Measurements from ENCODE around the gene GALNT13.

Gene GALNT13

DNA sequence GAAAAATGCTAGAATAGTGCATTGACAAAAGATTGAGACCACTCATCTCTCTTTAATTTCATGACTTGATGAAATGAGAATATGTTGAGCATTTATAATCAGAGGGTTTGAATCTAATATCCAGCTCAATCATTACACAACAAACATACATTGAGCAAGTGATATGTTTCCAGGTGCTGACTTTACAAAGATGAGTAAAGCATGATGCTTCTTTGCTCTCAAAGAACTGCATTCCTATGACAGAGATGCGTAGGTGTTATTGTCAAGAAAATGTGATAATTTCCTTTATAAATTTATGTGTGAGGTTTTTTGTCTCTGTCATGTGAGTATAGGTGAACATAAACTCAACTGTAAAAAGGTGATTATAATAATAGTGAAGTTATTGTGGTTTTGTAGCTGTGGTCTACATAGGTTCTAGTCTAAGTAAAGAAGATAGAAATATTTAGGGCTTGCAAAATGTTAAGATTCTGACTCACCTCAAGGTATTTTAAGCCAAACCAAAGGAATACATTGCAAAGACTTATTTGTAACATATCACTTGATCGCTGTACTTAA is 389.8 kb downstream of the GALNT13 start:
- H3F3A ChIP-seq (ENCODE audit: low read depth): no peaks in the 10 kb centered on the region
- H3K79me2 ChIP-seq (ENCODE audit: insufficient read depth, low read length): no peaks in the 10 kb centered on the region
- no peaks in the 10 kb centered on the region for H3K9me3 ChIP-seq (ENCODE audit: insufficient read depth, low read depth, low read length)
- H3K27me3 ChIP-seq (ENCODE audit: insufficient read depth, low read length, poor library complexity, severe bottlenecking): no peaks in the 10 kb centered on the region
- no peaks in the 10 kb centered on the region for H3K4me1 ChIP-seq (ENCODE audit: insufficient read depth, low read length, poor library complexity, severe bottlenecking)
- H3K9me2 ChIP-seq (replicated peaks; ENCODE audit: low read depth, low read length): no peaks in the 10 kb centered on the region
- no peaks in the 10 kb centered on the region for H3K36me3 ChIP-seq (ENCODE audit: insufficient read depth, low read length)
- no peaks in the 10 kb centered on the region for H4K20me1 ChIP-seq (ENCODE audit: insufficient read depth, low read length, poor library complexity, severe bottlenecking)
- TF ChIP-seq, protein P1, sequence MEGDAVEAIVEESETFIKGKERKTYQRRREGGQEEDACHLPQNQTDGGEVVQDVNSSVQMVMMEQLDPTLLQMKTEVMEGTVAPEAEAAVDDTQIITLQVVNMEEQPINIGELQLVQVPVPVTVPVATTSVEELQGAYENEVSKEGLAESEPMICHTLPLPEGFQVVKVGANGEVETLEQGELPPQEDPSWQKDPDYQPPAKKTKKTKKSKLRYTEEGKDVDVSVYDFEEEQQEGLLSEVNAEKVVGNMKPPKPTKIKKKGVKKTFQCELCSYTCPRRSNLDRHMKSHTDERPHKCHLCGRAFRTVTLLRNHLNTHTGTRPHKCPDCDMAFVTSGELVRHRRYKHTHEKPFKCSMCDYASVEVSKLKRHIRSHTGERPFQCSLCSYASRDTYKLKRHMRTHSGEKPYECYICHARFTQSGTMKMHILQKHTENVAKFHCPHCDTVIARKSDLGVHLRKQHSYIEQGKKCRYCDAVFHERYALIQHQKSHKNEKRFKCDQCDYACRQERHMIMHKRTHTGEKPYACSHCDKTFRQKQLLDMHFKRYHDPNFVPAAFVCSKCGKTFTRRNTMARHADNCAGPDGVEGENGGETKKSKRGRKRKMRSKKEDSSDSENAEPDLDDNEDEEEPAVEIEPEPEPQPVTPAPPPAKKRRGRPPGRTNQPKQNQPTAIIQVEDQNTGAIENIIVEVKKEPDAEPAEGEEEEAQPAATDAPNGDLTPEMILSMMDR (conservative IDR thresholded peaks at IDR 0.05; ENCODE audit: low read length): no peak
- no peak for TF ChIP-seq EZH2phosphoT487 (IDR thresholded peaks at IDR 0.05; ENCODE audit: borderline replicate concordance)
- H2AFZ ChIP-seq (ENCODE audit: low read length): no peak overlapping the region
- H3K4me2 ChIP-seq (ENCODE audit: low read depth, low read length, poor library complexity, severe bottlenecking): no peak overlapping the region
- H3K4me3 ChIP-seq (ENCODE audit: low read length, poor library complexity, severe bottlenecking): no peak overlapping the region
- H3K9ac ChIP-seq (ENCODE audit: low read depth, low read length, poor library complexity, severe bottlenecking): no peak overlapping the region

DNA sequence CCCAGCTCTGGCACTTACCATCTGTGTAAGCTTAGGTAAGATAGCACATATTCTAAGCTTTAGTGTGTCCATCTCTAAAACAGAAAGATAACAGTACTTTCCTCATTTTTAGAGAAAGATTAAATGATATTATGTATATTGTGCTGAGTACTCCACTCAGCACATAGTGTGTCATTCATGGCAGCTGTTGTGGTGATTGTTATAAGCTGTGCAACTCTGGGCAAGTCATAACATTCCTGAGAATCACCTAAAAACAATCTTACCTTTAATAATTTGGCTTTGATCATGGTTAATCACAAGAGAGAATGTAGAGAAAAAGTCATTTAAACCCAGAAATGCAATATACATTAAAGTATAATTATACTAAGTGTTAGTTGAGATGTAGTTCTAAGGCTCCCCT is 391.5 kb downstream of the GALNT13 start:
- Histone ChIP-seq H3K79me2 (ENCODE audit: insufficient read depth, low read length) (no peaks in the 10 kb centered on the region), H3K4me3 (ENCODE audit: low read length, poor library complexity, severe bottlenecking) (no peak overlapping the region), H4K20me1 (ENCODE audit: insufficient read depth, low read length, poor library complexity, severe bottlenecking) (no peaks in the 10 kb centered on the region), H2AFZ (ENCODE audit: low read length) (no peak overlapping the region), H3K9me3 (ENCODE audit: insufficient read depth, low read depth, low read length) (no peaks in the 10 kb centered on the region), H3K4me2 (ENCODE audit: low read depth, low read length, poor library complexity, severe bottlenecking) (no peak overlapping the region), H3K27me3 (ENCODE audit: insufficient read depth, low read length, poor library complexity, severe bottlenecking) (no peaks in the 10 kb centered on the region), H3K9ac (ENCODE audit: low read depth, low read length, poor library complexity, severe bottlenecking) (no peak overlapping the region), H3K36me3 (ENCODE audit: insufficient read depth, low read length) (no peaks in the 10 kb centered on the region), H3F3A (ENCODE audit: low read depth) (no peaks in the 10 kb centered on the region), H3K9me2 (replicated peaks; ENCODE audit: low read depth, low read length) (no peaks in the 10 kb centered on the region), H3K4me1 (ENCODE audit: insufficient read depth, low read length, poor library complexity, severe bottlenecking) (no peaks in the 10 kb centered on the region)
- TF ChIP-seq, protein P1 (conservative IDR thresholded peaks at IDR 0.05; ENCODE audit: low read length): no peak
- TF ChIP-seq EZH2phosphoT487 (IDR thresholded peaks at IDR 0.05; ENCODE audit: borderline replicate concordance): no peak

DNA sequence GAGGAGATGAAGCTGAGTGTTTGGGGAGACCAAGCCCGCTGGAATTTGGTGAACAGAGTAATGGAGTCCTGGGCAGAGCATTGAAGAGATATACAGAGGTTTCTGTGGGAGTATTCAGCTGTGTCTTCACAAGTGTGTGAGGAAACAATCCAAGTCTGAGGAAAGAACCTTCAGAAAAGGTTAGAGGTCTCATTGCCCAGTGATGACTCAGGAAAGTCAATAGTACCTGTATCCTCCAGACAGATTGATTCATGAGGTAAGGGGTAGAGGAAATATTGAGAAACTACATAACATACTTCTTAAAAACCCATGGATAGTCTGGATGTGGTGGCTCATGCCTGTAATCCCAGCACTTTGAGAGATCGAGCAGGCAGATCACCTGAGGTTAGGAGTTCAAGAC is 392.3 kb downstream of the GALNT13 start:
- Histone ChIP-seq H3K9me3 (ENCODE audit: insufficient read depth, low read depth, low read length) (no peaks in the 10 kb centered on the region), H3K4me1 (ENCODE audit: insufficient read depth, low read length, poor library complexity, severe bottlenecking) (no peaks in the 10 kb centered on the region), H2AFZ (ENCODE audit: low read length) (no peak overlapping the region), H3K9me2 (replicated peaks; ENCODE audit: low read depth, low read length) (no peaks in the 10 kb centered on the region), H3K27me3 (ENCODE audit: insufficient read depth, low read length, poor library complexity, severe bottlenecking) (no peaks in the 10 kb centered on the region), H4K20me1 (ENCODE audit: insufficient read depth, low read length, poor library complexity, severe bottlenecking) (no peaks in the 10 kb centered on the region), H3K36me3 (ENCODE audit: insufficient read depth, low read length) (no peaks in the 10 kb centered on the region), H3K4me2 (ENCODE audit: low read depth, low read length, poor library complexity, severe bottlenecking) (no peak overlapping the region), H3K4me3 (ENCODE audit: low read length, poor library complexity, severe bottlenecking) (no peak overlapping the region), H3K9ac (ENCODE audit: low read depth, low read length, poor library complexity, severe bottlenecking) (no peak overlapping the region), H3K79me2 (ENCODE audit: insufficient read depth, low read length) (no peaks in the 10 kb centered on the region), H3F3A (ENCODE audit: low read depth) (no peaks in the 10 kb centered on the region)
- TF ChIP-seq EZH2phosphoT487 (IDR thresholded peaks at IDR 0.05; ENCODE audit: borderline replicate concordance): no peak

DNA sequence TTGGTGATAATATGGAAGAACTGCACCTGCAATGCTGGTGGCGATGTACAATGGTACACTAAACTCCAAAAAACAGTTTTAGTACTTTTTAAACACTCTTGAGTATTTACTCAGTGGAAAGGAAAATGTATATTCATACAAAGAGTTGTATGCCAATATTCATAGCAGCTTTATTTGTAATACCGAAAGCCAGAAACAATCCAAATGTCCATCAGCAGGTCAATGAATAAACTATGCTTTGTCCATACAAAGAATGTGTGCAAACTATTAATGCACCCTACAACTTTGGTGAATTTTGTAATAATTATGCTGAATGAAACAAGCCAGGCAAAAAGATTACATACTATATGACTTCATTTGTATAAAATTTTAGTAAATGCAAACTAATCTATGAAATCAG is 396.3 kb downstream of the GALNT13 start:
- H3K4me2 ChIP-seq (ENCODE audit: low read depth, low read length, poor library complexity, severe bottlenecking): no peak overlapping the region
- H3K9me3 ChIP-seq (ENCODE audit: insufficient read depth, low read depth, low read length): no peaks in the 10 kb centered on the region
- no peaks in the 10 kb centered on the region for H3K4me1 ChIP-seq (ENCODE audit: insufficient read depth, low read length, poor library complexity, severe bottlenecking)
- H3K79me2 ChIP-seq (ENCODE audit: insufficient read depth, low read length): no peaks in the 10 kb centered on the region
- no peak overlapping the region for H3K9ac ChIP-seq (ENCODE audit: low read depth, low read length, poor library complexity, severe bottlenecking)
- H3K36me3 ChIP-seq (ENCODE audit: insufficient read depth, low read length): no peaks in the 10 kb centered on the region
- H3F3A ChIP-seq (ENCODE audit: low read depth): no peaks in the 10 kb centered on the region
- H3K9me2 ChIP-seq (replicated peaks; ENCODE audit: low read depth, low read length): no peaks in the 10 kb centered on the region
- no peak overlapping the region for H3K4me3 ChIP-seq (ENCODE audit: low read length, poor library complexity, severe bottlenecking)
- H3K27me3 ChIP-seq (ENCODE audit: insufficient read depth, low read length, poor library complexity, severe bottlenecking): no peaks in the 10 kb centered on the region
- TF ChIP-seq, protein P1 (conservative IDR thresholded peaks at IDR 0.05; ENCODE audit: low read length): no peak
- TF ChIP-seq EZH2phosphoT487 (IDR thresholded peaks at IDR 0.05; ENCODE audit: borderline replicate concordance): no peak
- no peaks in the 10 kb centered on the region for H4K20me1 ChIP-seq (ENCODE audit: insufficient read depth, low read length, poor library complexity, severe bottlenecking)
- no peak overlapping the region for H2AFZ ChIP-seq (ENCODE audit: low read length)
